Muscle of arm (tissue), 12 donors: ENCODE data around the gene PRDX6. TPM values are rescaled to one million over a fixed set of nuclear protein-coding genes. Genes with fewer than 3 reads are reported as not detected.

Experiments
- DNase-seq: peaks from one replicate; pipeline ENCODE4 v3.0.0-alpha.2; 2013
- polyA plus RNA-seq, 12 donors: library from polyadenylated mRNA; unstranded; fragments of 120-200 nt; gene quantifications; one replicate each; pipeline ENCODE4 v1.2.1, GENCODE V29; 2013; ENCODE audit not compliant: insufficient read length in 12 of 12

PRDX6 gene
- polyA plus RNA-seq, 12 donors = 273 to 650 (median 508) TPM; not detected in 1

GRCh38 chr1:173530795-173531693 is 53.9 kb downstream of the PRDX6 start:
- DNase-seq = no peak

- no peak for DNase-seq
Observed at GRCh38 chr1:173532237-173532636, 55.1 kb downstream of the PRDX6 start.

- DNase-seq = no peak
Observed at GRCh38 chr1:173536223-173536622, 59.1 kb downstream of the PRDX6 start.

Other genes starting within 250 kb of the PRDX6 start
- under 1 TPM in 2 of 12 donors, not detected in 10; 0.36 to 0.37 TPM for gene SLC9C2, start 125.7 kb downstream of the PRDX6 start, polyA plus RNA-seq
- gene TEX50, start 158.0 kb downstream of the PRDX6 start, polyA plus RNA-seq = not detected
- gene ANKRD45, start 192.5 kb downstream of the PRDX6 start, polyA plus RNA-seq = 1 to 10 TPM in 1 of 12 donors, under 1 TPM in 9, not detected in 2; 0.37 to 1.2 (median 0.70) TPM
- 10 to 100 TPM in 11 of 12 donors, not detected in 1; 22.0 to 29.6 (median 25.0) TPM for gene KLHL20, start 237.6 kb downstream of the PRDX6 start, polyA plus RNA-seq